GM21529 (cell line): Measurements from ENCODE around the gene TMEM61.
"Not testable (repeated sequence)": the region's sequence is repeated elsewhere in the genome, so short reads cannot be mapped to it uniquely, and the experiment has no call there.

Source experiments
- ATAC-seq: cut with Tn5 transposase; IDR thresholded peaks from one replicate; pipeline ENCODE4 v1.9.1; 2021; ENCODE audit not compliant: unreplicated experiment

TMEM61 gene

DNA sequence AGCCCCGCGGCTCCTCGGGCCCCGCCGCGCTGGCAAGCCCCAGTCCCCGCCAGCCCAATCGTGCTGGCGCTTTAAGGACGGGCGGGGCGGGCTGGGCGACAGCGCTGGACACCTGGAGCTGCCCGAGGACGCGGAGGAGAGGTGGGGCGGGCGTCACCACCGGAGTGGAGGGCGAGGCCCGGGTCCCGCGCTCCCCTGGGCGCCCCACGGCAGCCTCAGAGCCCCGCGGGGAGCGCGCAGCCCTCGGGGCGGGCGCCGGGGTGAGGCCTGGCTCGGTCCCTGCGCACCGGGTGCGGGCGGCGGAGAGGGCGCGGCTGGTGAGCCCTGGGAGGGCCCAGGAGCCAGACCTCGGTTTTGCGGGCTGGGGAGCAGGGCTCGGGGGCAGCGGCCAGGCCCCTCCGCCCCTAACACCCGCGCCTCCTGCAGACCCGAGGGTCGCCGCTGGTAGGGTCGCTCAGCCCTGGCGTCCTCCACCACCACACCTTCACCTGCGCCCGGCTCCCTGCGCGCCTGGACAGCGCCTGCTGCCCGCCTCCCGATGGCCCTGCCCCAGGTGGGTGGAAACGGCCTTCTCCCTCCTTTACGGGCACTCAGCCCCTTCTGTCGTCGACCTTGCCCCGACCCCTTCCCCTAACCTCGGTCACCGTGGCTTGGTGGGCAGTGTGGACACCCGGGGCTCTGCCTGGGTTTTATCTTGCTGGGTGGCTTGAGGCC is at the start of gene TMEM61:
TMEM61 (plus strand) TSS at position 101 of the 714 bp plus-strand sequence; CDS start at position 539, 438 bp downstream.
- no peak for ATAC-seq

DNA sequence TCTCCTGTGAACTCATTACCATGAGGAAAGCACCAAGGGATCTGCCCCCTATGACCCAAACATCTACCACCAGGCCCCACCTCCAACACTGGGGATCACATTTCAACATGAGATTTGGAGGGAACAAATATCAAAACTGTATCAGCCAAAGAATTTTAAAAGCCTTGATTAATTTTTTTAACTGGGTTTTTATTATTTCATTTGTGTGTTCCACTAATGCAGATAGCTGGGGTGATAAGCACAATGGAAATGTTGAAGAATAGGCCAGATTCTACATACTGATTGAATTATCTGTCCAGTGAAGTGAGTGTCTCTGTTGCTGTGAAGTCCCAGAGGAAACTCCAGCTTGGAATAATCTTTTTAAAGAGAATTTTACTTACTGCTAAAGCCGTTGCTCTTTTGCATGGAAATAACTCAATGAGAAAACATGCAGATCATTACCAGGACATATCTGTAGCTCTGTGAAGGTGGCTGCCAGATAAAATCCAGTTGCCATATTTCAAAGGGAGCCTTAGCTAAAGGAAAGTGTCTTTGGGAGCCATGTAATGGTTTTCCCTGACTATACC is 49.1 kb upstream of the TMEM61 start:
- no peak for ATAC-seq

DNA sequence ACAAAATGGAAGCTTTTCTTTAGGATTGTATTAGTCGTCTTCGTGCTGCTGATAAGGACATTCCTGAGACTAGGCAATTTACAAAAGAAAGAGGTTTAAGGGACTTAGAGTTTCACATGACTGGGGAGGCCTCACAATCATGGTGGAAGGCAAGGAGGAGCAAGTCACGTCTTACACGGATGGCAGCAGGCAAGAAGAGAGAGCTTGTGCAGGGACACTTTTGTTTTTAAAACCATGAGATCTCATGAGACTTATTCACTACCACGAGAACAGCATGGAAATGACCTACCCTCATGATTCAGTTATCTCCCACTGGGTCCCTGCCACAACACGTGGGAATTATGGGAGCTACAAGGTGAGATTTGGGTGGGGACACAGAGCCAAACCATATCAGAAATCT is 46.3 kb upstream of the TMEM61 start:
- not testable (repeated sequence) for ATAC-seq

DNA sequence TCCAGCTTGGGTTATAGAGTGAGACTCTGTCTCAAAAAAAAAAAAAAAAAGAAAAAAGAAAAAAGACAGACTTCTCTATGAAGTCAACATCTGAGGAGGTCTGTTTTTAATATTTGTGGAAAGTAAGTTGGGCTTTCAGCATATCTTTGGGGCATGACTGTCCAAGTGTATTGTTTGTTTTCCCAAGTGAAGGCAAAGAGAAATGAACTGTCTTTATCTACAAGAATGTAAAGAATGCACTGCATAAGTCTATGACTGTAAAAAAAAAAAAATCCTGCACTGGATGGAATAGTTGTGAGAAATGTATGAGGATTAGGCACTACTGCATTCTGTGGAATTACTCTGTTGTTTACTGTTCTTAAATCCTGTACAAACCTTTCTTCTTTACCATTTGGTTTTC is 45.6 kb upstream of the TMEM61 start:
- no peak for ATAC-seq

DNA sequence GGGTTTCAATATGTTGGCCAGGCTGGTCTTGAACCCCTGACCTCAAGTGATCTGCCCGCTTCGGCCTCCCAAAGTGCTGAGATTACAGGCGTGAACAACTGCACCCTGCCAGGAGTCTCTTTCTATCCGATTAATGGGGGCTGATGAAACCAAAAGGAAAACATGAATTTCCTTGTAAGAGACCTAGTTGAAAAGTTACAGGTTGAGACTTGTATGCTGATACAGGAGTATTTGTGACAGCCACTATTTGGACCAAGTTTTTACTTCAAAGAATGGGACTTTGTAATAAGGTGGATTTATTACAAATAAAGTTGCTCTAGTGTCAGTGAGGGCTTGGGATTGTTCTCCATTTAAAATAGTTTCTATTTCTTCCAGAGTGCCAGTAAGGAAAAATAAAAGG is 43.6 kb upstream of the TMEM61 start:
- ATAC-seq: no peak

DNA sequence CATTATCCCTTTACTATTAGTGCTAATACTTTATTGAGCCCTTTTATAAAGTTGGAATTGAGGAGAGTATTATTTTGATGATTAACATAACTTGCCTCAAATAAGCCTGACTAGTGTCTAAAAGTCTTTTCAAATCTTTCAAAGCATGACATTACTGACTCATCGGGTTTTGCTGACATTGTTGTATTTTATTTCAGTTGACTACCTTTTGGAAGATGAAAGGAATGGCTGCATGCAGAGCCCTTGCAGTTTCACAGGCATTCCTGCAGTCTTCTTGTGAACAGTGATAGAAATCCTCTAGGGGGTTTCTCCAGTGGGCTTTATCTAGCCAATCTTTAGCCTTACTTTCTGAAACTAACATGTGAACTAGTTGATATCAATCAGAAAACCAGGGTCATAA is 43.0 kb upstream of the TMEM61 start:
- ATAC-seq: no peak

DNA sequence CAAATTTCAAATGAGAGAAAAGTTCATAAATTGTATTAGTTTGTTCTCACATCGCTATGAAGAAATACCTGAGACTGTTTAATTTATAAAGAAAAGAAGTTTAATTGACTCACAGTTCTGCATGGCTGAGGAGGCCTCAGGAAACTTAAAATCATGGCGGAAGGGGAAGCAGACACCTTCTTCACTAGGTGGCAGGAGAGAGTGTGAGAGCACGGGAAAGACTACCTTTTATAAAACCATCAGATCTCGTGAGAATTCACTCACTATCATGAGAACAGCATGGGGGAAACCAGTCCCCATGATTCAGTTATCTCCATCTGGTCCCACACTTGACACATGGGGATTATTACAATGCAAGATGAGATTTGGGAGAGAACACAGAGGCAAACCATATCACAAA is 41.5 kb upstream of the TMEM61 start:
- not testable (repeated sequence) for ATAC-seq

DNA sequence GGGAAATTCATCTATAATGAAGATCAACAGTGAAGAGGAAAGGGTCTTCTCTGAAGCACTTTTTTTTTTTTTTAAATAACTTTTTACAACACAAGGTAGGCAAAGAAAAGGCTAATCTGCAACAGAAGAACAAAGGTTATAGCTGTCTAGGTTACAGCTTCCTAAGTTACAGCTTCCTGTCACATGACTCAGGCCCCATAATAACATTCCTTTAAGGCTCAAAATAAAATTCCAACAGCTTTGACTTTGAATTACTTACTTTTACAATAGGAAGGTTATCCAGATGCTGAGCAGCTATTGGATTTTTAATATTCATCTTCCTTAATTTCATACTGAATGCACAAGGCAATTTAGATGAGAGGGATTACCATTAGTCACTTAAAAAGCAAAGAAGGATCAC is 40.4 kb upstream of the TMEM61 start:
- ATAC-seq: no peak

DNA sequence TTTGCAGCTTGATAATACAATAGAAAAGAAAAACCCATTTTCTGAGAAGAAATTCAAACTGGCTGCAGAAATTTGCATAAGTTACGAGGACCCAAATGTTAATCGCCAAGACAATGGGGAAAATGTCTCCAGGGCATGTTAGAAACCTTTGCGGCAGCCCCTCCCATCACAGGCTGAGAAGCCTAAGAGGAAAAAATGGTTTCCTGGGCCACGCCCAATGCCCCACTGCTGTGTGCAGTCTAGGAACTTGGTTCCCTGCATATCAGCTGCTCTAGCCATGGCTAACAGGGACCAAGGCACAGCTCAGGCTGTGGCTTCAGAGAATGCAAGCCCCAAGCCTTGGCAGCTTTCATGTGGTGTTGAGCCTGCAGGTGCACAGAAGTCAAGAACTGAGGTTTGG is 37.5 kb upstream of the TMEM61 start:
- no peak for ATAC-seq

DNA sequence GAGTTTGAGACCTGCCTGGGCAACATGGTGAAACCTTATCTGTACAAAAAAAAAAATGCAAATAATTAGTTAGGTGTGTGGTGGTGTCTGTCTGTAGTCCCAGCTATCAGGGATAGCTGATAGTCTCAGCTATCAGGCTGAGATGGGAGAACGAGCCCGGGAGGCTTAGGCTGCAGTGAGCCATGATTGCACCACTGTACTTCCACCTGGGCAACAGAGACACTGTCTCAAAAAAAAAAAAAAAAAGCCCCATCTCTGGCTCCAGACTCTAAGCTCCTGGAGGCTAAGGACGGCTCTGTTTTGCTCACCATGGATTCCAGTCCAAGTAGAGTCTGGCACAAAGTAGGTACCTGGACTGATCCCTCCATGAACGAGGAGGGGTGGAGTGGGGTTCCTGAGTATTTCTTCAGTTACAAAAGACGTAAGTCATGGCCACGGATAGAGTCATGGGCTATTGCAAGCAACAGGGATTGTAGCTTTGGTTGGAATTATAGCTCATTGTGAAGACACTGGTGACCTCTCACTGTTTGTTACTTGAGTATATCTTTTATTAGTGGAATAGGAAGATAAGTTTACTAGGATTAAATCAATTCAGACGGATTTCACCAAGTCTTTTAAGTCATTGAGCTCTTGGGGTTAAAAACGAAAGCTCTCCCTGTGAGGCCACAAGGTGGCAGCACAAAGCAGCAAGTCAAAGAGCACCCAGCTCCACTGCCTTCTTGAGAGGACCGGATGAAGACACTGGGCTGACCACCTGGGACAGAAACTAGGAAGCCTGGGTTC is 35.6 kb upstream of the TMEM61 start:
- peak; percentile 53 for ATAC-seq

DNA sequence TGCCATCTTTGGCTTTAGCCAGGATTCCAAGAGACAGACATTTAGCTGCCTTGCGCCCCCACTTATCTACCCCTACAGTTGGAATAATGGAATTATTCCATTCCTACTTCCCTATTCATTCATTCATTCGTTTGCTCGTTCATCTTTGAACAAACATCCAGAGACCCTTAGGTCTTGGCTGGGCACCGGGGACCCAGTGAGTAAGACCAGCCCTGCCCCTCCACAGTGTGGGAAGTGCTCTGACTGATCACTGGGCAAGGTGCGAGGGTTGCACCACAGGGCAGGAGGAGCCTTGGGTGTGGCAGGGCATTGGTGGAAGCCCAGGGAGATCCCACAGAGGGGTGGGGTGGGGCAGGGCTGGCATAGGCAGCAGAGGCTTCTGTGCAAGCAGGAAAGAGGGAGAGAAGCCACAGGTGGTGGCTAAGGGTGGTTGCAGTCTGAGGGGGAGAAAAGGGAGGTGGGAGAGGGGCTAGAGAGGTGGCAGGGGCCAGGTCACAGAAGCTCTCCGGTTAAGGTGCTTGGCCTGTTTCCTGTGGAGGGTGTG is 35.0 kb upstream of the TMEM61 start:
- no peak for ATAC-seq

DNA sequence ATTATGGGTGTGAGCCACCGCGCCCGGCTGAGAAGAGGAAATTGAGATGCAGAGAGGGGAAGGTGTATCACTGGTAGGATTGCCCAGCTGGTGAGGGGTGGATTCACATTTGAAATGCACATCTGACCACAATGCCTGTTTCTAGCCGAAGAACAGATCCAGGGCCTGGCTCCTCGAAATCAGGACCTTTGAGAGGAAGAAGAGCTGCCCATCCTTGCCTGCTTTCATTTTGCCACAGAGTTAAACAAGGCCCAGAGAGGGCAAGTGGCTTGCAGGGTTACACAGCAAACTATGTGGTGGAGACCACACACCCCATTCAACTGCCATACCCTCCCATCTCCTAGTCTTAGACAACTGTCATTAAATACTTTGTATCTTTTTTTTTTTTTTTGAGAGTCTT is 32.9 kb upstream of the TMEM61 start:
- ATAC-seq: no peak

DNA sequence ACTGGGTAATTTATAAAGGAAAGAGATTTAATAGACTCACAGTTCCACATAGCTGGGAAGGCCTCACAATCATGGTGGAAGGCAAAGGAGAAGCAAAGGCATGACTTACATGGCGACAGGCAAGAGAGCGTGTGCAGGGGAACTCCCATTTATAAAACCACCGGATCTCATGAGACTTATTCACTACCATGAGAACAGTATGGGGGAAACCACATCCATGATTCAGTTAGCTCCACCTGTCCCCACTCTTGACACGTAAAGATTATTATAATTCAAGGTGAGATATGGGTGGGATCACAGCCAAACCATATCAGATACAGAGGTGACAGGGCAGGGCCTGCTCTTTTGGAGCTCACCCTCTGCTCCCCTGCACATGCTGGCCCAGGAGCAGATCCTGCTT is 31.4 kb upstream of the TMEM61 start:
- ATAC-seq: no peak

DNA sequence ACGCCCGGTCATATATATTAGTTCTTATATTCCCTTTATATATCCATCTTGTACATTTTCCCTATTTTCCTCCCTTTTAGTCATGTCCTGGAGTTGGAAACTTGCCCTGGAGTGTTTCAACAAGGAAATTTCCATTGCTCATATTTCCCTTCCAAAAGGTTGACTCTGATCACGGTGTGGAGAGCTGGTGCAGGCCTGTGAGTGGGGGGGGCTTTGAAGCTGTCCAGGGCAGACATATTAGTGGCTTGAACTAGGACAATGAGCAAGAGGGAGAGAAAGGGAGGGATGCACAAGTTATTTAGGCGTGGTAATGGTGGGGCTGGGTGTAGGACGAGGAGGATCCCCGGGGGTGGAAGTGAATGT is 30.4 kb upstream of the TMEM61 start:
- no peak for ATAC-seq

DNA sequence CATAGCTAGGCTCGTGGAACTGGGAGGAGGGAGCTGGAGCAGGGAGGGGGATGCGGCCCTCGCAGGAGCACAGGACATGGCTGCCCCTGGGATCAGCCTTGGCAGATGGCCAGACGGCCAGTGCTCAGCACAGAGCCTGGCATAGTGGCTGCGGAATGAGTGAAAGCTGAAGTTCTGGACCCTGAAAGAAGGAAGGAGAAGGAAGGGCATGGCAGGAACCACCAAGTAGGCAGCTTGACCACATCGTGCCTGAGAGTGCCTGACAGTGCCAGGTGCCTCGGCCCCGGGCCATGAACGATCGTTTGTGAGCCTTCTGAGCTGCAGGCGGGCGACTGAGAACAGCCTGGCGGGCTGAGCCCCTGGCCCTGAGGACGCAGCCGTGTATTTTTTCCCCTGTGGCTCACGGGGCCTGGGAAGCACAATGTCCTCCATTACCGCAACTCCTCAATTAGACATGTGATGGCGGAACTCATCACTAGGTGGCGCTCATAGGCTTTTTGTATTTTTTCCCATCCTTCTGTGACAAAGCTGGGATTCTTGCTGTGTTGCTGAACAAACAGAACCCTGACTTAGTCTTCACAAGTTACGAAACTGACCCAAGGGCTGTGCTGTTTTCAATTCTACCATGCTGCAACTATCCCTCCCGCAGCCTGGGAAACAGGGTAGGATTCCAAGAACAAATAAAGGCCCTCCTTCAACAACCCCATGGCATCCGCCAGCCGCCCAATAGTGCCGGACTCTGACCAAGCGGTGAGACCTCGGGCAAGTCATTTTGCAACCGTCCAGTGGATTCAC is 29.9 kb upstream of the TMEM61 start:
- ATAC-seq: peak; percentile 67

DNA sequence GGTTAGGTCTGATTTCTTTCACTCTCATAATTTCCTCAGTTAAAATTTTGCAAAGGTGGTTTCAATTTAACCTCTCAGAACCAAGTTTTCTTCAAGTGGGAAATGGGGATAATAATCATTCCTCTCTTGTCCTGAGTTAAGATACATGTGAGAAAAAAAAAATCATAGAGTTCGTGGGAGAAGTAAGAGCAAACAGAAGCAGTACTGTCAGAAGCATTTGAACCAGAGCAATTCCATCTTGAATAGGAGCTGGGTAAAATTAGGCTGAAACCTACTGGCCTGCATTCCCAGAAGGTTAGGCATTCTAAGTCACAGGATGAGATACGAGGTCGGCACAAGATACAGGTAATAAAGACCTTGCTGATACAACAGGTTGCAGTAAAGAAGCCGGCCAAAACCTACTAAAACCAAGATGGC is 28.6 kb upstream of the TMEM61 start:
- no peak for ATAC-seq

DNA sequence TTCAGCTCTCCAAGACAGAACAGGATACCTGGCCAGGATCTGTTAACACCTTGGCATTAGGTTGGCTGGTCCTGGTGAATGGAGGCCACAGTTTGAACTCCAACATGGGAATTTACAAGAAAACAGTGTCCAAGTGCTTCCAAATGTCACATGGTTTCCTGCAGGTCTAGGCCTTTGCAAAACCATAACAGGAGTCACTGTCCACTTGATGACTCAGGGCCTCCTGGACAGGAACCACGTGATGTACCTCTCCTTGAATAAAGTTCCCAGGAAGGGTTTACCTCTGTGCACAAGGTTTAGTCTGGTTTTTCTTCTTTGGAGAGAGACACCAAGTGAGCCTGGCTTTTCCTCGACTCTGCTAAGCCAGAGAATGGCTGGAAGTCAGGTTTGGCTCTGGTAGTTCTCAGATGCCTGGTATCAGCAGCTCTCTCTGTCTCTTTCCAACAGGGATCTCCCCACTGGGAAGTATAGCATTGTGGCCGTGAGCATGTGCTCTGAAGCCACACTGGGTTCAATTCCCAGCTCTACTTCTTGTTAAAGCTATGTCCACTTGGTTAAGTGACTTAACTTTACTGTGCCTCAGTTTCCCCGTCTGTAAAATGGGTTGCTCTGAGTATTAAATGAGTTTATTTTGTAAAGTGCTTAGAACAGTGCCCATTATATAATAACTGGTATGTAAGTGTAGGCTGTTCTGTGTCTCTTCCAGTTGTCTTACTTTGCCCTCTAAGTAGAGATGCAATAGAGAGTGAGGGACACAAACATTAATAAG is 27.3 kb upstream of the TMEM61 start:
- no peak for ATAC-seq

DNA sequence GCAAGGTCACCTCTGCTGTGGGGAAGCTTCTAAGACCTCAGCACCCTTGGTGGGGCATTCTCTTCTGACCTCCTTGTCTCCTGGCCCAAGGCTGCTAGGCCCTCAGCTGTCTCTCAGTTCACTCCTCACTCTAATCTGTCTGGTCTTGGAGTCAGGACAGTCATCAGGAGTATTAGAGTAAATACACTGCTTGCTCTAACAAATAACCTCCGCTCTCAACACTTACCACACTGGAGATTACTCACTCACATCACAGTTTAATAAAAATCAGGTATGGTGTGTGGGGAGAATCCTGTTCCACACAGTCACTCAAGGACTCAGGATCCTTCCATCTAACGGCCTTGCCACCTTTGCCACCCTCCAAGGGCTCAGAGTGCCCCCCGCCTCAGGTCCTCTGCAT is 26.6 kb upstream of the TMEM61 start:
- ATAC-seq: no peak

DNA sequence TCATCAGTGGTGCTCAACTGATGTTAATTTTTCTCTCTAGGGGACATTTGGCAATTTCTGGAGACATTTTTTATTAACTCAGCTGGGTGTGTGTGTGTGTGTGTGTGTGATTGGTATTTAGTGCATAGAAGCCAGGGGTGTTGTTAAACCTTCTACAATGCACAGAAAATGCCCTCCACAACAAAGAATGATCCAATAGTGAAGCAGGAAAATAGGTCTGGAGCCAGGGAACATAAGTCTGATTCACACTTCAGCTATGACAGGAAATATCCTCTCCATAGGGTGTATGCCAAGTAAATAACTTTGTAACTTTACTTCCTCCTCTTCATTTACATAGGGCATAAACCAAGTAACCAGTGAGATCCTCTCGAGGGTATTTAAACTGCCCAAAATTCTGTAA is 25.1 kb upstream of the TMEM61 start:
- no peak for ATAC-seq

DNA sequence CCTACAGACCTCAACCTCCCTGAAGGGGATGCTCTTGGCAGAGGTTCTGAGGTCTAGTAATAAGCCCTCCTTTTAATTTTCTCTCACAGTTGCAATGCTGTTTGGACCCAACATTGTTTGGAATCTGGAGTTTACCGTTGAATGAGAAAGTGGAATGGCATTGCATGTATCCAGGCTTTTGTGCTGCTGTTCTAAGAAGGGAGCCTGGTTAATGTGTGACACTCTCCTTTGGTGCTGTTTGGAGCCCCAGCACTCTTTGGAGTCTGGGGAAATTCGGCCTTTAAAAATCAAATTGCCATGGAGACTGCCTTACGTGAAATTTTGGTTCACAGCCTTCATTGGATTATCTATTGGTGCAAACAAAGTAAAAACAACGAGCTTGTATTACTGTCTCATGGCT is 23.7 kb upstream of the TMEM61 start:
- no peak for ATAC-seq
